Raji (cell line): ENCODE data around the gene BBOX1.

ENCODE experiments used
- POLR2A ChIP-seq: IDR thresholded peaks from 2 replicates; pipeline ENCODE4 v1.6.1; 2011; ENCODE audit warnings: low read depth, low read length, control low read depth; ENCODE audit not compliant: insufficient read depth

BBOX1 gene

GRCh38 chr11:27089746-27090145, 49.1 kb downstream of the BBOX1 start:
- no peak for TF ChIP-seq POLR2A

- TF ChIP-seq POLR2A = no peak
These were observed 53.5 kb downstream of the BBOX1 start for GRCh38 chr11:27094120-27094519.

GRCh38 chr11:27095059-27095458, 54.4 kb downstream of the BBOX1 start:
- TF ChIP-seq POLR2A = no peak

- TF ChIP-seq POLR2A = no peak
These were observed 55.3 kb downstream of the BBOX1 start for GRCh38 chr11:27095887-27096286.

GRCh38 chr11:27097551-27097950, 56.9 kb downstream of the BBOX1 start:
- no peak for TF ChIP-seq POLR2A

- TF ChIP-seq POLR2A = no peak
These were observed 59.9 kb downstream of the BBOX1 start for GRCh38 chr11:27100534-27100933.

- TF ChIP-seq POLR2A = no peak
These were observed 66.9 kb downstream of the BBOX1 start for GRCh38 chr11:27107548-27107947.

GRCh38 chr11:27108809-27109208, 68.2 kb downstream of the BBOX1 start:
- TF ChIP-seq POLR2A = no peak

- TF ChIP-seq POLR2A = no peak
These were observed 71.3 kb downstream of the BBOX1 start for GRCh38 chr11:27111896-27112295.

- no peak for TF ChIP-seq POLR2A
These were observed 72.3 kb downstream of the BBOX1 start for GRCh38 chr11:27112946-27113345.

GRCh38 chr11:27115051-27115650, 74.5 kb downstream of the BBOX1 start:
- TF ChIP-seq POLR2A = no peak

GRCh38 chr11:27116684-27117083, 76.1 kb downstream of the BBOX1 start:
- no peak for TF ChIP-seq POLR2A

GRCh38 chr11:27118371-27118770, 77.8 kb downstream of the BBOX1 start:
- TF ChIP-seq POLR2A = no peak

- no peak for TF ChIP-seq POLR2A
These were observed 78.3 kb downstream of the BBOX1 start for GRCh38 chr11:27118949-27119348.

GRCh38 chr11:27119396-27119795, 78.8 kb downstream of the BBOX1 start:
- no peak for TF ChIP-seq POLR2A

GRCh38 chr11:27120211-27120610, 79.6 kb downstream of the BBOX1 start:
- no peak for TF ChIP-seq POLR2A

GRCh38 chr11:27122001-27122400, 81.4 kb downstream of the BBOX1 start:
- TF ChIP-seq POLR2A = no peak
